Kidney (tissue), 14 donors: ENCODE results near the gene SNX11. TPM values are rescaled to one million over a fixed set of nuclear protein-coding genes. Genes with fewer than 3 reads are reported as not detected.

Experiments
- DNase-seq, 5 donors: peaks; one replicate each; pipeline ENCODE4 v3.0.0-alpha.2; 2013 to 2020
- FAIRE-seq: peaks from 2 replicates; lab custom pipeline; 2012; peaks lifted over from hg19 to GRCh38; lab: Jason Lieb, UNC
- H3K27ac ChIP-seq, 2 donors: one replicate each; pipeline ENCODE4 v1.7.0; 2013; ENCODE audit warnings: low read depth in 2 of 2, low read length in 2 of 2, inconsistent platforms in 1 of 2
- H3K27me3 ChIP-seq: one replicate; pipeline ENCODE4 v1.7.1; 2013; ENCODE audit warnings: low read length, inconsistent platforms; ENCODE audit not compliant: control insufficient read depth, insufficient read depth
- H3K36me3 ChIP-seq, 3 donors: one replicate each; pipeline versions ENCODE4 v1.7.0 to v1.7.1; 2013; ENCODE audit warnings: low read length in 3 of 3, control low read depth in 1 of 3, inconsistent platforms in 1 of 3; ENCODE audit not compliant: insufficient read depth in 3 of 3, control insufficient read depth in 2 of 3
- H3K4me1 ChIP-seq, 3 donors: one replicate each; pipeline versions ENCODE4 v1.7.0 to v1.7.1; 2013; ENCODE audit warnings: low read length in 3 of 3, inconsistent platforms in 1 of 3, low read depth in 1 of 3; ENCODE audit not compliant: control insufficient read depth in 2 of 3, insufficient read depth in 2 of 3
- H3K4me3 ChIP-seq, 3 donors: one replicate each; pipeline versions ENCODE4 v1.7.0 to v1.8.1; 2013; ENCODE audit warnings: low read length in 3 of 3, control low read depth in 1 of 3, inconsistent platforms in 1 of 3
- H3K9ac ChIP-seq, 3 donors: one replicate each; pipeline versions ENCODE4 v1.7.0 to v1.7.1; 2013; ENCODE audit warnings: low read length in 3 of 3, control low read depth in 1 of 3, inconsistent platforms in 1 of 3
- H3K9me3 ChIP-seq, 3 donors: one replicate each; pipeline versions ENCODE4 v1.7.0 to v1.7.1; 2013; ENCODE audit warnings: low read length in 3 of 3, control low read depth in 1 of 3, inconsistent platforms in 1 of 3; ENCODE audit not compliant: control insufficient read depth in 2 of 3, insufficient read depth in 1 of 3
- intact Hi-C: fragments of 100-400 bp; cut with DNase I; formaldehyde crosslinking; loops from one replicate; pipeline ENCODE4 v1.11.1; 2022
- polyA plus RNA-seq: library from polyadenylated mRNA; stranded (reverse); fragments of 350-450 nt; fragmentation: Illumina TruSeq; extraction: RNeasy Lipid Tissue Mini Kit (QIAGEN cat#74804); gene quantifications from one replicate; pipeline ENCODE4 v1.2.3, GENCODE V29; 2014; ENCODE audit warnings: low read depth, low replicate concordance; ENCODE audit not compliant: insufficient read depth
- total RNA-seq: library from RNA; stranded (reverse); fragmentation: NEBNext Ultra II Directional; extraction: Animal tissue kit (Norgen Biotek cat#: 25700); gene quantifications from one replicate; pipeline ENCODE4 v1.2.1, GENCODE V29; 2021
- TF ChIP-seq, protein P1 (sequence below): IDR thresholded peaks from 3 replicates; pipeline ENCODE4 v1.5.1; 2012; ENCODE audit warnings: mild to moderate bottlenecking, moderate library complexity, borderline replicate concordance; ENCODE audit not compliant: insufficient read depth; ENCODE audit errors: extremely low read depth
- donor health status: control.
- donor health status: control.
- donor health status: control.
- donor health status: control.
- donor health status: control.
- donor health status: DM: yes; HTN: yes; CAD: no.
- donor health status: Normal renal cell carcinoma (clear cell type).

Gene SNX11
- total and polyA plus RNA-seq, 2 donors from 2014 or later, result 22.4 to 25.3 TPM

DNA sequence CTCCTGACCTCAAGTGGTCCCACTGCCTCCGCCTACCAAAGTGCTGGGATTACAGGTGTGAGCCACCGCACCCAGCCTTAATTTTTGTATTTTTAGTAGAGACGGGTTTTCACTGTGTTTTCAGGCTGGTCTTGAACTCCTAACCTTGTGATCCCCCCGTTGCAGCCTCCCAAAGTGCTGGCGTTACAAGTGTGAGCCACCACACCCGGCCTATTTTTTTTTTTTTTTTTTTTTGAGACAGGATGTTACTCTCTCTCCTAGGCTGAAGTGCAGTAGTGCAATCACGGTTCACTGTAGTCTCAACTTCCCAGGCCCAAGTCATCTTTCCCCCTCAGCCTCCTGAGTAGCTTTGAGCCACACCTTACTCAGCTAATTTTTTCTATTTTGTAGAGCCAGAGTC lies 3.1 kb upstream of the SNX11 start:
- no peak for FAIRE-seq
- H3K4me1 ChIP-seq, result peaks cover 0 to 10% (median 6%) of the 10 kb centered on the region in 3 donors
- intact Hi-C loops, result no loop called here
- no peak overlapping the region for H3K9ac ChIP-seq
- no peak overlapping the region for H3K4me3 ChIP-seq
- DNase-seq, result no peak
- no peaks in the 10 kb centered on the region for H3K36me3 ChIP-seq
- H3K27ac ChIP-seq, result no peak overlapping the region
- no peaks in the 10 kb centered on the region for H3K9me3 ChIP-seq
- H3K27me3 ChIP-seq, result no peaks in the 10 kb centered on the region
- TF ChIP-seq, protein P1, sequence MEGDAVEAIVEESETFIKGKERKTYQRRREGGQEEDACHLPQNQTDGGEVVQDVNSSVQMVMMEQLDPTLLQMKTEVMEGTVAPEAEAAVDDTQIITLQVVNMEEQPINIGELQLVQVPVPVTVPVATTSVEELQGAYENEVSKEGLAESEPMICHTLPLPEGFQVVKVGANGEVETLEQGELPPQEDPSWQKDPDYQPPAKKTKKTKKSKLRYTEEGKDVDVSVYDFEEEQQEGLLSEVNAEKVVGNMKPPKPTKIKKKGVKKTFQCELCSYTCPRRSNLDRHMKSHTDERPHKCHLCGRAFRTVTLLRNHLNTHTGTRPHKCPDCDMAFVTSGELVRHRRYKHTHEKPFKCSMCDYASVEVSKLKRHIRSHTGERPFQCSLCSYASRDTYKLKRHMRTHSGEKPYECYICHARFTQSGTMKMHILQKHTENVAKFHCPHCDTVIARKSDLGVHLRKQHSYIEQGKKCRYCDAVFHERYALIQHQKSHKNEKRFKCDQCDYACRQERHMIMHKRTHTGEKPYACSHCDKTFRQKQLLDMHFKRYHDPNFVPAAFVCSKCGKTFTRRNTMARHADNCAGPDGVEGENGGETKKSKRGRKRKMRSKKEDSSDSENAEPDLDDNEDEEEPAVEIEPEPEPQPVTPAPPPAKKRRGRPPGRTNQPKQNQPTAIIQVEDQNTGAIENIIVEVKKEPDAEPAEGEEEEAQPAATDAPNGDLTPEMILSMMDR, result no peak

DNA sequence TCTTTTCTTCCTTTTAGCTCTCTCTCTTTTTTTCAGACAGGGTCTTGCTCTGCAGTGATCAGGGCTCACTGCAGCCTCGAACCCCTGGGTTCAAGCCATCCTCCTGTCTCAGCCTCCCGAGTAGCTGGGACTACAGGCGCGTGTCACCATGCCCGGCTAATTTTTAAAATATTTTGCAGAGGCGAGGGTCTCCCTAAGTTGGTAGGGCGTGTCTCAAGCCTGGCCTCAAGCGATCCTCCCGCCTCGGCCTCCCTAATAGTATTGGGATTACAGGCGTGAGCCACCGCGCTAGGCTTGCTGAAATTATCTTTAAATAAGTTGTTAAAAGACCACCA lies 797 bp upstream of the SNX11 start:
- intact Hi-C loops, result no loop called here
- Histone ChIP-seq H3K27ac (peak overlapping the region; percentile 92 to 95), H3K9ac (peak overlapping the region; percentile 92 to 96 (median 94)), H3K9me3 (no peaks in the 10 kb centered on the region), H3K36me3 (no peaks in the 10 kb centered on the region), H3K27me3 (no peaks in the 10 kb centered on the region), H3K4me3 (peak overlapping the region; percentile 93 to 99 (median 94)), H3K4me1 (peaks cover 0 to 6% (median 6%) of the 10 kb centered on the region in 3 donors)
- DNase-seq, result no peak
- TF ChIP-seq, protein P1, result no peak
- FAIRE-seq, result no peak

DNA sequence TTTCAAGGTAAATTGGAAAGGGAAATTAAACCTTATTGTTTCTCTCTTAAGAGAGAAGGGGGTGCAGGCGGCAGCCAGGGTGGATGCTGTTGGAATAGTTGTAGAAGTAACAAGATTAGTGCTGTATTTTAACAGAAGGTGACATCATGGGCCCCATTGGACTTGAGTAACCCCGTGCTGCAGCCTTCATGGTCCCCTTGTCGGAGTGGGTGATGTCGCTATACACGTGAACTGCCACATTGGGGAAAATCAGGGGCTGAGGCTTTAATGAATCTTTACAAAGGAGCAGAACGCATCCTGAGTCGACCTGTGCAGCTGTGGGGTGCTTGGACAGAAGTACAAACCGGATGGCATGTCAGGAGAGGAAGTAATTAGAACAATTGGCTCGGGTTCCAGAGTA lies 3.2 kb downstream of the SNX11 start:
- H3K36me3 ChIP-seq, result peaks cover 0 to 4% (median 4%) of the 10 kb centered on the region in 3 donors
- no peaks in the 10 kb centered on the region for H3K27me3 ChIP-seq
- intact Hi-C loops, result no loop called here
- H3K4me1 ChIP-seq, result peaks cover 0 to 6% (median 6%) of the 10 kb centered on the region in 3 donors
- H3K27ac ChIP-seq, result no peak overlapping the region
- TF ChIP-seq, protein P1, result no peak
- H3K9me3 ChIP-seq, result no peaks in the 10 kb centered on the region
- no peak overlapping the region for H3K4me3 ChIP-seq
- DNase-seq (no peak), FAIRE-seq (no peak)
- H3K9ac ChIP-seq, result no peak overlapping the region

DNA sequence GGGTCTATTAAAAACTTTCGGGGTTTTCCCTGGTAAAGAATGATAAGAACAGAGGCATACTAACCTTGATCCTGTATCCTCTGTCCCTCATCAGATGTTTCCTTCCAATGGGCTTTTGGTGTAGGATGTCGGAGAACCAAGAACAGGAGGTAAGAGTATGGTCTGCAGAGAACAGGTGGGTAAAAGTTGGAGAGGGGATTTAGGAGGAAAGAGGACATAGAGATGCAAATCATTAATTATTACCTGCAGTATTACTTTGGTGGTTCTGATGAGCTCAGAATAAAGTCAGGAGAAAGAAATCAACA lies 4.3 kb downstream of the SNX11 start:
- Histone ChIP-seq H3K9me3 (no peaks in the 10 kb centered on the region), H3K27me3 (no peaks in the 10 kb centered on the region), H3K36me3 (peaks cover 0 to 4% (median 4%) of the 10 kb centered on the region in 3 donors), H3K4me1 (peaks cover 0 to 6% (median 6%) of the 10 kb centered on the region in 3 donors), H3K27ac (no peak overlapping the region), H3K4me3 (no peak overlapping the region), H3K9ac (no peak overlapping the region)
- intact Hi-C loops, result no loop called here
- TF ChIP-seq, protein P1, result no peak
- DNase-seq (no peak), FAIRE-seq (no peak)
